NCI-H146 (cell line): ENCODE measurements around the gene CHODL.

ENCODE experiments used
- DNase-seq: peaks from one replicate; lab custom pipeline; 2025; lab: John Stamatoyannopoulos, UW

Gene CHODL

GRCh38 chr21:18244671-18245463, at the start of gene CHODL:
CHODL (plus strand) TSS chr21:18244833; CDS start chr21:18245224, 391 bp downstream.
- DNase-seq = no peak

GRCh38 chr21:18204931-18205330, 39.7 kb upstream of the CHODL start:
- no peak for DNase-seq

- no peak for DNase-seq
These were observed 26.3 kb upstream of the CHODL start for GRCh38 chr21:18218331-18218730.

GRCh38 chr21:18220498-18220897, 24.1 kb upstream of the CHODL start:
- DNase-seq = no peak

- no peak for DNase-seq
These were observed 22.3 kb upstream of the CHODL start for GRCh38 chr21:18222346-18222745.

- DNase-seq = no peak
These were observed 16.4 kb upstream of the CHODL start for GRCh38 chr21:18228060-18228739.

GRCh38 chr21:18235545-18235944, 9.1 kb upstream of the CHODL start:
- DNase-seq = no peak

GRCh38 chr21:18245464-18245967, 883 bp downstream of the CHODL start:
- DNase-seq = no peak

- no peak for DNase-seq
These were observed 3.5 kb downstream of the CHODL start for GRCh38 chr21:18248171-18248570.

- no peak for DNase-seq
These were observed 5.0 kb downstream of the CHODL start for GRCh38 chr21:18249672-18250071.

GRCh38 chr21:18251065-18251464, 6.4 kb downstream of the CHODL start:
- no peak for DNase-seq

GRCh38 chr21:18252256-18252655, 7.6 kb downstream of the CHODL start:
- DNase-seq = no peak

GRCh38 chr21:18252680-18253079, 8.0 kb downstream of the CHODL start:
- DNase-seq = no peak

GRCh38 chr21:18253221-18253620, 8.6 kb downstream of the CHODL start:
- DNase-seq = no peak

GRCh38 chr21:18253799-18254198, 9.2 kb downstream of the CHODL start:
- DNase-seq = no peak

GRCh38 chr21:18265944-18266343, 21.3 kb downstream of the CHODL start:
- DNase-seq = no peak

- no peak for DNase-seq
These were observed 22.9 kb downstream of the CHODL start for GRCh38 chr21:18267496-18267895.

GRCh38 chr21:18268906-18269305, 24.3 kb downstream of the CHODL start:
- DNase-seq = no peak

GRCh38 chr21:18269856-18270255, 25.2 kb downstream of the CHODL start:
- DNase-seq = no peak

- DNase-seq = no peak
These were observed 28.8 kb downstream of the CHODL start for GRCh38 chr21:18273400-18273799.

- no peak for DNase-seq
These were observed 29.7 kb downstream of the CHODL start for GRCh38 chr21:18274370-18274769.

- no peak for DNase-seq
These were observed 31.1 kb downstream of the CHODL start for GRCh38 chr21:18275781-18276180.

- no peak for DNase-seq
These were observed 40.7 kb downstream of the CHODL start for GRCh38 chr21:18285379-18285778.
